ENCODE data around the gene PEX26. TPM values are rescaled to one million over a fixed set of nuclear protein-coding genes. Genes with fewer than 3 reads are reported as not detected.
"Not testable (repeated sequence)": the region's sequence is repeated elsewhere in the genome, so short reads cannot be mapped to it uniquely, and the experiment has no call there.

PEX26 gene
- total and polyA plus RNA-seq, 2 donors (not counting 1 experiment from before 2014, with no cell fraction given): 10.9 to 33.4 TPM

GRCh38 chr22:18071307-18071967 is 6.4 kb upstream of the PEX26 start:
- H3K4me1 Mint-ChIP-seq: peaks cover 67% of the 10 kb centered on the region
- H3K27ac Mint-ChIP-seq: peak overlapping the region; percentile 65
- ATAC-seq (ENCODE audit: low read depth); H2AFZ ChIP-seq (ENCODE audit: insufficient read depth, low read depth, low read length, poor library complexity, severe bottlenecking); H3K79me2 ChIP-seq (ENCODE audit: control insufficient read depth, insufficient read depth, low read length); H3K9me3 ChIP-seq (ENCODE audit: control extremely low read depth in 1 of 3, control insufficient read depth in 2 of 3, insufficient read depth in 1 of 3, low read length in 2 of 3); H3K27me3 ChIP-seq (replicated peaks in 1 of 4; ENCODE audit: control extremely low read depth in 1 of 4, control insufficient read depth in 3 of 4, insufficient read depth in 4 of 4, low read length in 3 of 4); H3K9me3 Mint-ChIP-seq (ENCODE audit: insufficient read depth); intact Hi-C loops (cut with micrococcal nuclease); H3K27me3 Mint-ChIP-seq; H3K36me3 ChIP-seq (replicated peaks in 1 of 2; ENCODE audit: control extremely low read depth in 1 of 2, control insufficient read depth in 1 of 2, extremely low read depth in 1 of 2, insufficient read depth in 2 of 2, low read length in 1 of 2); H4K20me1 ChIP-seq (ENCODE audit: control insufficient read depth, insufficient read depth, low read length, poor library complexity, severe bottlenecking): not testable (repeated sequence)
- H3K4me2 ChIP-seq (replicated peaks; ENCODE audit: low read depth, low read length, poor library complexity, severe bottlenecking): peak overlapping the region; percentile 61
- H3K27ac ChIP-seq (ENCODE audit: low read length in 2 of 2): peak overlapping the region; percentile 21 to 37
- H3K4me1 ChIP-seq (ENCODE audit: control insufficient read depth in 2 of 2, insufficient read depth in 2 of 2, low read length in 2 of 2): peaks cover 58 to 66% of the 10 kb centered on the region in 2 donors
- peak; percentile 31 for DNase-seq
- peak overlapping the region; percentile 60 for H3K4me3 Mint-ChIP-seq
- WGBS (ENCODE audit: insufficient coverage): 65% methylated on average over 2 of the region's 7 CpGs
- POLR2A ChIA-PET: interaction anchor here (2.3 kb wide), 1 partner anchor 15 kb away, joined by 18 read pairs; no protein-coding TSS in a partner anchor
- peak overlapping the region; percentile 13 for H3K9ac ChIP-seq (ENCODE audit: low read length)
- CTCF ChIA-PET: interaction anchor here (1.0 to 9.6 kb wide), 8 partner anchors 14 to 328 kb away, joined by 4 to 250 read pairs (median 6); partner anchors contain the start of gene MICAL3
- peak overlapping the region in 1 of 5 experiments; percentile 35 for H3K4me3 ChIP-seq (ENCODE audit: control extremely low read depth in 1 of 5, extremely low read depth in 1 of 5, insufficient read depth in 1 of 5, low read depth in 2 of 5, low read length in 4 of 5)

- CTCF ChIA-PET: interaction anchor here (1.0 to 9.6 kb wide), 8 partner anchors 15 to 329 kb away, joined by 4 to 250 read pairs (median 6); partner anchors contain the start of gene MICAL3
These were observed 5.9 kb upstream of the PEX26 start for GRCh38 chr22:18071968-18072310.

More at GRCh38 chr22:18071968-18072310, 5.9 kb upstream of the PEX26 start:
- peaks cover 9% of the 10 kb centered on the region for H3K79me2 ChIP-seq (ENCODE audit: control insufficient read depth, insufficient read depth, low read length)
- no peaks in the 10 kb centered on the region for H3K27me3 Mint-ChIP-seq
- H3K27me3 ChIP-seq (replicated peaks in 1 of 4; ENCODE audit: control extremely low read depth in 1 of 4, control insufficient read depth in 3 of 4, insufficient read depth in 4 of 4, low read length in 3 of 4): no peaks in the 10 kb centered on the region
- ATAC-seq (ENCODE audit: low read depth): no peak
- H3K4me1 Mint-ChIP-seq: peaks cover 67% of the 10 kb centered on the region
- TF ChIP-seq CTCF (IDR thresholded peaks at IDR 0.05): no peak
- TF ChIP-seq EZH2 (IDR thresholded peaks at IDR 0.05; ENCODE audit: borderline replicate concordance, insufficient read depth, low read depth, low read length, poor library complexity, severe bottlenecking): no peak
- no peaks in the 10 kb centered on the region for H4K20me1 ChIP-seq (ENCODE audit: control insufficient read depth, insufficient read depth, low read length, poor library complexity, severe bottlenecking)
- H3K9me3 ChIP-seq (ENCODE audit: control extremely low read depth in 1 of 3, control insufficient read depth in 2 of 3, insufficient read depth in 1 of 3, low read length in 2 of 3): no peaks in the 10 kb centered on the region
- H3K4me1 ChIP-seq (ENCODE audit: control insufficient read depth in 2 of 2, insufficient read depth in 2 of 2, low read length in 2 of 2): peaks cover 58 to 66% of the 10 kb centered on the region in 2 donors
- H3K27ac Mint-ChIP-seq: peak overlapping the region; percentile 65
- H3K27ac ChIP-seq (ENCODE audit: low read length in 2 of 2): peak overlapping the region in 1 of 2 donors; percentile 37
- peak overlapping the region; percentile 61 for H3K4me2 ChIP-seq (replicated peaks; ENCODE audit: low read depth, low read length, poor library complexity, severe bottlenecking)
- POLR2A ChIA-PET: interaction anchor here (0.6 to 2.3 kb wide), 2 partner anchors 15 to 75 kb away, joined by 3 to 18 read pairs; no protein-coding TSS in a partner anchor
- peak overlapping the region; percentile 13 for H3K9ac ChIP-seq (ENCODE audit: low read length)
- peak overlapping the region in 1 of 5 experiments; percentile 35 for H3K4me3 ChIP-seq (ENCODE audit: control extremely low read depth in 1 of 5, extremely low read depth in 1 of 5, insufficient read depth in 1 of 5, low read depth in 2 of 5, low read length in 4 of 5)
- H3K9me3 Mint-ChIP-seq (ENCODE audit: insufficient read depth): no peaks in the 10 kb centered on the region
- intact Hi-C loops (cut with micrococcal nuclease): no loop called here
- peak overlapping the region; percentile 60 for H3K4me3 Mint-ChIP-seq
- H2AFZ ChIP-seq (ENCODE audit: insufficient read depth, low read depth, low read length, poor library complexity, severe bottlenecking): no peak overlapping the region
- H3K36me3 ChIP-seq (replicated peaks in 1 of 2; ENCODE audit: control extremely low read depth in 1 of 2, control insufficient read depth in 1 of 2, extremely low read depth in 1 of 2, insufficient read depth in 2 of 2, low read length in 1 of 2): no peaks in the 10 kb centered on the region
- 89% methylated on average over 1 of the region's 1 CpG for WGBS (ENCODE audit: insufficient coverage)
- no peak for DNase-seq

Measured in B cell (primary cell).